Amniotic stem cell (primary cell): ENCODE results near the gene EEF1G.
"Not testable (repeated sequence)": the region's sequence is repeated elsewhere in the genome, so short reads cannot be mapped to it uniquely, and the experiment has no call there.

Experiments used
- DNase-seq: peaks from one replicate; lab custom pipeline; 2025; lab: John Stamatoyannopoulos, UW

Gene EEF1G

GRCh38 chr11:62577046-62577714 is 3.5 kb upstream of the EEF1G start:
- DNase-seq: no peak

DNA sequence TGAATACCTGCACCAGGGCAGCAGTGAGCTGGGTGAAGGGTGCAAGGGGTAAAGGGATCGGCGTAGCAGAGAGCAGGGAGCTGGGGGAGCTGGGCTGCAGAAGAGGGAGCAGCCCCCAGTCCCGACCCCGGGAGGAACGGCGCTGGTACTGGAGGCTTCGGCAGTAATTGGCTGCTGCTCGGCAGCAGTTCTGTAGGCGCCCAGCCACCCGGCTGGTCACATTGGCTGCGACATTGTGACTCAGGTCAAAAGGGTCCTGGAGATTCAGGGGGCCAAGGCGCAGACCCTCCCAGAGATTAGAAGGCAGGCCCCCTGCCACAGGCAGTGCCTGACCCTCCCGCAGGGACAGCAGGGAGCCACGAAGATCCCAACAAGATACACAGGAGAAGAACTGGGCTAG is 2.1 kb upstream of the EEF1G start:
- no peak for DNase-seq

GRCh38 chr11:62575156-62575555 is 1.5 kb upstream of the EEF1G start:
- no peak for DNase-seq

GRCh38 chr11:62574363-62575071 is 826 bp upstream of the EEF1G start:
- no peak for DNase-seq

- no peak for DNase-seq
These were observed 592 bp downstream of the EEF1G start for GRCh38 chr11:62573006-62573591.

- DNase-seq: no peak
These were observed 1.3 kb downstream of the EEF1G start for GRCh38 chr11:62572431-62572830.

- not testable (repeated sequence) for DNase-seq
These were observed 2.2 kb downstream of the EEF1G start for GRCh38 chr11:62571493-62571892.

DNA sequence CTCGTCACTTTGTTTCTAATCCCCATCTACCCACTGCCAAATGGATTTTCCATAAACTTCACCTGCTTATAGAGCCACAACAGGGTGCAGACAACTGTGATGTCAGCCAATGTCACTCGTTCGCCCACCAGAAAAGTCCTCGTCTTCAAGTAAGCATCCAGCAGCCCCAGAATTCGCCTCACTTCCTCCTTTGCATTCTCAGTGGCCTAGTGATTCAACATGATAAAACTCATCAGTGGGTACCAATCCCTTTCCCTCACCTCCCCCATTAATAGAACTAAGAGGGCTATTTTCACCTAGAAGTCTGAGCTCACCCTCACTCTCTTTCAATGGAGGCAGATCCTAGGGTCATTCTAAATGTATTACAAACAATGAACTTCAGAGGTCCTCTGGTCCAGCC is 2.8 kb downstream of the EEF1G start:
- DNase-seq: not testable (repeated sequence)

DNA sequence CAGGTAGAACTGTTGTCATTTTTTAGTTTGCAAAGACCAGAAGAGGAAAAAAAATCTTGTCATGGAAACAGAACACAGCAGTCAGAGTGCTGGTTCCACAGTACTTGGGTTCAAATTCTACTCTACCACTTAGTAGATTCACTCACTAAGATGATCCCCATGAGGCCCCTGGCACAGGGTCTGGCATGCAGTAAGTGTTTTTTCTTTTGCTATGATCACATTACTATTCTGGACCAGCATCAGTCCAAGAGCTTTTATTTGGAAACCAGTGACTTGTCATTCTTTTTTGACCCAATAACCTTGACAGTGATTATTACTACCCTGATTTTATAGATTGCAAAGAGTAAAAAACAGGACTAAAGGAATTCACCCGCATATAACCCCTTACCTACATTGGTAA is 4.1 kb downstream of the EEF1G start:
- DNase-seq: no peak

- DNase-seq: no peak
These were observed 6.6 kb downstream of the EEF1G start for GRCh38 chr11:62567018-62567633.

- DNase-seq: no peak
These were observed 7.4 kb downstream of the EEF1G start for GRCh38 chr11:62566247-62566646.

DNA sequence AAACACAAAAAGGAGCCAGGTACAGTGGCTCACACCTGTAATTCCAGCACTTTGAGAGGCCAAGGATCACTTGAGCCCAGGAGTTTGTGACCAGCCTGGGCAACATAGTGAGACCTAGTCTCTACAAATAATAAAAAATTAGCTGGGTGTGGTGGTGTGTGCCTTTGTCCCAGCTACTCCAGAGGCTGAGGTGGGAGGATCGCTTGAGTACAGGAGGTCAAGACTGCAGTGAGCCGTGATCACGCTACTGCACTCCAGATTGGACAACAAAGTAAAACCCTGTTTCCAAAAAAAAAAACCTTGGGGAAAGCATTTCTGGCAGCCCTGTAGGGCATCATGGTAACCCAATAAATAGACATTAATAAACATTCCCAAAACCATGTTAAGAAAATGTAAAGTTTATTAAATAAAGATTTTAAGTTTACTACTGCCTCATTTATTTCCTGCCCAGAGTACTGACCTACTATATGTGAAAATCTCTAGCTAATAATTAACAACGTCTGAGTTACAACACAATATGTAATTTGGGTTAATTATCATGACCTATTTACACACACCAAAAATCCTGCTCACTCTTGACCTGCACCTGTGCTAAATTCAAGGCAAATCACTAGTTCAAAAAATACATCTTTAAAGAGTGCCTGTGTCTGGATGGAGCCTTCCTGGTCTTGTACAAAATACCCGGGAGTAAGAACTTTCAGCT is 8.4 kb downstream of the EEF1G start:
- DNase-seq: no peak

DNA sequence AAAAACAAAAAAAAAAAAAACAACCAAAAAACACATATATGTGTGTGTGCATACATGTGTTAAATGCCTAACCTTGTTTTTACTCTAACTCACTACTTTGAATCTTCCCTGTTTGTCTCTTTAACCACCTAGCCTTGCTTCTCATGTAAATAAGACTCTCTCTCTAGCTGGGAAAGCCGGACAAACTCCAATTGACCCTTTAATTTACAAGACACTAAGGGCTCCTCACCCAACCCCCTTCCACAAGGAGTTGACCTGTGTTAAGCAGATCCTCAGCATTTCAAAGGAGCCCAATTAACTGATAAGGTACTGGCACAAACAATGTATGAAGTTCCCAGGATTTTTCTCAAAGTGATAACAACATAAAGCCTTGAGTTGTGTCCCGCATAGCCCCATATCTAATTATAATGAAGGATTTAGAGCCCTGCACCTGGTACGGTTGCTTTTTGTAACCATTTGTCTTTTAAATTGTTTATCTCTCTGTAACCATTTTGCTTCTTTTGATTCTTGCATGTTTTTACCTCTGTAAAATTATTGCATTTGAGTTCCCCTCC is 11.9 kb downstream of the EEF1G start:
- DNase-seq: not testable (repeated sequence)

- peak; percentile 94 for DNase-seq
These were observed 13.1 kb downstream of the EEF1G start for GRCh38 chr11:62560566-62561103.

- not testable (repeated sequence) for DNase-seq
These were observed 14.1 kb downstream of the EEF1G start for GRCh38 chr11:62559626-62560025.

- DNase-seq: no peak
These were observed 14.5 kb downstream of the EEF1G start for GRCh38 chr11:62559204-62559603.

GRCh38 chr11:62558669-62559068 is 15.0 kb downstream of the EEF1G start:
- no peak for DNase-seq

DNA sequence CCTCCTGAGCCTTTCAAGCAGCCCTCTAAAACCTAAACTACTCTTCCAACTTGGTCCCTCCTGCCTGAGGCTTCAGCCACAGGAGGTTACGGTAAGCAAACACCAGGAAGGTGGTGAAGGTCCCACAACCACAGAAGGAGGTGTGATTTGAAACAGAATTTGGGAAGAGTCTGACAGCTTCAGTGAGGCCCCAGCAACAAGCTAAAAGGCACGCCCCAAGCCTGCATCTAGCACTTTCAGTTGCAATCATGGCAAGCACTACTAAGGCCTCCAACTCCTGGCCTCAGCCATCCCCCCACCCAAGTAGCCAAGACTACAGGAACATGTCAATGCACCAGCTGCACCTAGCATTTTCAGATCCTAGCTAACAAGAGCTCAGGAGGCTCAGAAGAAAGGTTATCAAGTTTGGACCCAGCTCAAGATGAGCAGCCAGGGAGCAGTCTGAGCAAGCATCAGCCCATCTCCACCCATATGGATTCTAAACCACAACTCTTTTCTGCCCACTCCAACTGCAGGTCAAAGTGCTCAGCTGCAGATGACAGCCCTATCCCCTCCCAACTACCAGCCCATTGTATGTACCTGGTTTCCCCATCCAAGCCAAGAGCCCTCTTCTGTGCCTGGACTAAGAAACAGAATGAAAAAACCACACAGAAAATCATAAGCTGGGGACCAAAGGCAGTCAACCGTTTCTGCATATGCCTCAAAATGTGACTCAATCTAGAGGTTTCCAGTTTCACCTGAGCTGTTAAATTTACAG is 16.6 kb downstream of the EEF1G start:
- no peak for DNase-seq

- peak; percentile 94 for DNase-seq
These were observed 17.4 kb downstream of the EEF1G start for GRCh38 chr11:62556108-62556874.

- DNase-seq: no peak
These were observed 18.1 kb downstream of the EEF1G start for GRCh38 chr11:62555464-62556107.
